GM20000 (cell line): ENCODE data around the gene TNNI3K.

Experiments used
- DNase-seq: peaks from one replicate; pipeline ENCODE4 v3.0.0; 2012; ENCODE audit warnings: low spot score
- TF ChIP-seq, protein P1 (sequence below): IDR thresholded peaks from 2 replicates; pipeline ENCODE4 v1.5.1; 2012; ENCODE audit warnings: mild to moderate bottlenecking, control low read depth; ENCODE audit errors: extremely low read depth, missing control alignments

The TNNI3K gene

DNA sequence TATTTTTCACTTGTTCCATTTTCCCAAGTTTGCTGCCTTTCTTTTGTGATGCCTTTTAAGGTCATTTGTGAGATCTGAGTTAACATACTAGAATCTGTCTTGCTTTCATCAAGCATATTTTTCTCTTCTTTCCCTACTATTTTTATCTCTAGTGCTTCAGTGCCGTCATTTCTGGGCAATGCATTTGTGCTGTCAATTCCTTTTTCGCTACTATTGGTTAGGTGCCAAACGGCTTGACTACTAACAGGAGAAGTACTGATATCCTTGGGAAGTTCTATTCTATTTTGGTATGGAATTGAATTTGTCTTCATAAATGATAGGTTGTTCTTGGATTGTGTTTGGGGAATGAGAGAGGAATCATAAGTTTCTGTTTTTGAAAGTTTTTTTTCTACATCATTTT is 235.1 kb downstream of the TNNI3K start:
- TF ChIP-seq, protein P1, sequence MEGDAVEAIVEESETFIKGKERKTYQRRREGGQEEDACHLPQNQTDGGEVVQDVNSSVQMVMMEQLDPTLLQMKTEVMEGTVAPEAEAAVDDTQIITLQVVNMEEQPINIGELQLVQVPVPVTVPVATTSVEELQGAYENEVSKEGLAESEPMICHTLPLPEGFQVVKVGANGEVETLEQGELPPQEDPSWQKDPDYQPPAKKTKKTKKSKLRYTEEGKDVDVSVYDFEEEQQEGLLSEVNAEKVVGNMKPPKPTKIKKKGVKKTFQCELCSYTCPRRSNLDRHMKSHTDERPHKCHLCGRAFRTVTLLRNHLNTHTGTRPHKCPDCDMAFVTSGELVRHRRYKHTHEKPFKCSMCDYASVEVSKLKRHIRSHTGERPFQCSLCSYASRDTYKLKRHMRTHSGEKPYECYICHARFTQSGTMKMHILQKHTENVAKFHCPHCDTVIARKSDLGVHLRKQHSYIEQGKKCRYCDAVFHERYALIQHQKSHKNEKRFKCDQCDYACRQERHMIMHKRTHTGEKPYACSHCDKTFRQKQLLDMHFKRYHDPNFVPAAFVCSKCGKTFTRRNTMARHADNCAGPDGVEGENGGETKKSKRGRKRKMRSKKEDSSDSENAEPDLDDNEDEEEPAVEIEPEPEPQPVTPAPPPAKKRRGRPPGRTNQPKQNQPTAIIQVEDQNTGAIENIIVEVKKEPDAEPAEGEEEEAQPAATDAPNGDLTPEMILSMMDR, result no peak
- DNase-seq, result no peak

DNA sequence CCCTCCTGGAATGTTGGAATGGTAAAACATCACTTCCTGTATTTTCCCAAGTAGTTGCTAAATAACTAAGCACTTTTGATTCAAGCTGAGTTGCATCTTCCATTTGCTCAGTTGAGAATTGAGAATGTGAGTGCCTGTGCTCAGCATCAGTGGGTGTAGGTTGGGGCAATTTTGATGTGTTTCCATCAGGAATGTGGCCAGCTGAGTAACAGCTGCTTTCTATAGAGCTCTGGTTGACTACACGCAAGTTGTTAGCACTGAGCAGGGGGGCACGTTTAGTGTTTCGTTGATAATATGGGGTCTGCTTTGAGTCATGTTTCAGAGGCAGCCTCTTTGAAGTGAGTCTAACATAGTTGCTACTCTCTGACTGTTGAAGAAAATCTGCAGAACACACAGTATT is 235.7 kb downstream of the TNNI3K start:
- DNase-seq, result no peak
- TF ChIP-seq, protein P1, result no peak

- TF ChIP-seq, protein P1, result no peak
Observed at GRCh38 chr1:74471470-74471869, 236.3 kb downstream of the TNNI3K start.

GRCh38 chr1:74474585-74474984 is 239.4 kb downstream of the TNNI3K start:
- TF ChIP-seq, protein P1, result no peak
- DNase-seq, result no peak

More at GRCh38 chr1:74471470-74471869, 236.3 kb downstream of the TNNI3K start:
- no peak for DNase-seq

DNA sequence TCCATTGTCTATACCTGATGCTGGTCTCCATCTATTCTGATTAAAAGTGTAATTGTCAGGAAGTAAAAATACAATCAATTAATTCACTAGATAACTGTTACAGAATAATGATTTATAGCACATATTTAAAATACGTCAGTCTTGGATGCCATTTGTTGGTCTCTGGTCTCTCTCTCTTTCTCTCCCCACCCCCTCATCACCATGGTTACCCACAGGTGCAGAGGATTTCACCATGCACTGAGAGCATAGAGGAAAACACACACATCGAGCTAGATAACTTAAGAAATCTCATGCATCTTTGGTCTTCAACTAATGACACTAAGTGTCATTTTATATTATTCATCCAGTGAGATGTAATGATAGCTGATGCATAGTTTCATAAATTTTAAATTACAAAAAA is 243.8 kb downstream of the TNNI3K start:
- DNase-seq, result no peak
- TF ChIP-seq, protein P1, result no peak

GRCh38 chr1:74480068-74480467 is 244.9 kb downstream of the TNNI3K start:
- DNase-seq, result no peak
- TF ChIP-seq, protein P1, result no peak

GRCh38 chr1:74481607-74482006 is 246.4 kb downstream of the TNNI3K start:
- no peak for DNase-seq
- TF ChIP-seq, protein P1, result no peak
